CD4-positive, alpha-beta T cell treated with Interferon gamma for 1 hour (primary cell): Measurements from ENCODE around the gene ATE1.
"Not testable (repeated sequence)": the region's sequence is repeated elsewhere in the genome, so short reads cannot be mapped to it uniquely, and the experiment has no call there.

Experiments
- DNase-seq: peaks from one replicate; pipeline ENCODE4 v3.0.0-alpha.2; 2020

ATE1 gene

DNA sequence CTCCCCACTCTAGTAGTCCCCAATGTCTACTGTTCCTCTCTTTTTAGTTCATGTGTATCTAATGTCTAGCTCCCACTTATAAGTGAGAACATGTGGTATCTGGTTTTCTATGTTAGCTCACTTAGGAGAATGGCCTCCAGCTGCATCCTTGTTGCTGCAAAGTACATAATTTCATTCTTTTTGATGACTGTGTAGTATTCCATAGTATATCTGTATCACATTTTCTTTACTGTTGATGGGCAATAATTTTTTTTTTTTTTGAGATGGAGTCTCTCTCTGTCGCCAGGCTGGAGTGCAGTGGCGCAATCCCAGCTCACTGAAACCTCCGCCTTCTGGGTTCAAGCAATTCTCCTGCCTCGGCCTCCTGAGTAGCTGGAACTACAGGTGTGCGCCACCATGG is 101.1 kb downstream of the ATE1 start:
- DNase-seq = not testable (repeated sequence)

DNA sequence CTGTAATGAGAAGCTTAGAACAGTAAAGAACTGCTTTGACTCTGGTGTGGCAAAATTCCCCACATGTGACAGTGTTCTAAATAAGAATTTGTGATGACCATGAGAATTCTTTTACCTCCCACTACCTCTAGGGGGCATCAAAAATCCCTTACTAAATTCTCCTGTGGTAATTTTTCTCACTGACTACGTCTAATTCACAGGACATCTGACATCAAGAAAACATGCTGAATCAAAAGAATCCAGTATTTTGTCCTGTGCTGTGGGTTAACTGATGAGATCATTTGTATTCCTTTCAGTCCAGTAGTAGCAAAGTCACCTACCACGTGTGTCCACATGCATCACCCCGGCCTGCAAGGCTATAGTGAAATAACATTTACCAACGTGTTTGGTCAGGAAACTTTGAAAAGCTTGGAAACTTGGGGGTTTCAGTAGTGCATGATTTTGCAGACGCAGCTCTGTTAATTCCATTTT is 103.8 kb downstream of the ATE1 start:
- DNase-seq = no peak

GRCh38 chr10:121822724-121823123 is 105.1 kb downstream of the ATE1 start:
- no peak for DNase-seq

- no peak for DNase-seq
Observed at GRCh38 chr10:121822180-121822579, 105.7 kb downstream of the ATE1 start.

GRCh38 chr10:121819049-121819448 is 108.8 kb downstream of the ATE1 start:
- no peak for DNase-seq

DNA sequence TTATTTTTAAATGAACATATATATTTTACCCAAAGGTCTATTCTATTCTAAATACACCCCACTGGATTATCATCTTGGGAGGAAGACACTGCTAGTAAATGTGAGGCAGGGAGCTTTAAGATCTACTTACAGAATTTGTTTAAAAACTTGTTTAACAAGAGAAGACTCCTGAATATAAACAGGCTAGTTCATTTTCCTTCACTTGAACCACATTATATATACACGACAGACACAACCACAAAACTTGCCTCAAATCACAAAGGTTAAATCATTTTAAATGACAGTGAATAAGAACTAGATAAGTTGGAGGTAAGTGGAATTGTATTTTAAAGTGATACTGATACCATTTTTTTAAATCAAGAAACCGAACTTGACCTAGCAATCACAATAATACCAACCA is 109.2 kb downstream of the ATE1 start:
- DNase-seq = no peak

- no peak for DNase-seq
Observed at GRCh38 chr10:121816197-121816596, 111.6 kb downstream of the ATE1 start.

DNA sequence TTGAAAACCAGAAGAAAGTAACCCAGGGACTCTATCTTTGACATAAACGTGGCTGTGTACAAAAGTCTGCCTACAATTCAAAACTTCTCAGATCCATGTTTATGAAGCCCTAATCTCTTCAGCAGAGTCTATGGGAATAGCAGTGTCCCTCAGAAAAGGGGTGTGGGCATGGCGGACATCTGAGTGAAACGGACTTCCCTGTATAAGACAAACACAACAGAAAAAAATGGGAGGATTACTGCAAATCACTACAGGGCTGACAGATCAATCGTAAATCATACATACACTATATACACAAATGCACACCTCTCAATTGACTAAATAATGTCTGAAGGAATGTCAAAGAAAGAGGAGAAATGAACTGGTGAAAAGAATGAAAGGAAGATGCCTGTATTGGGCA is 114.0 kb downstream of the ATE1 start:
- DNase-seq = no peak

DNA sequence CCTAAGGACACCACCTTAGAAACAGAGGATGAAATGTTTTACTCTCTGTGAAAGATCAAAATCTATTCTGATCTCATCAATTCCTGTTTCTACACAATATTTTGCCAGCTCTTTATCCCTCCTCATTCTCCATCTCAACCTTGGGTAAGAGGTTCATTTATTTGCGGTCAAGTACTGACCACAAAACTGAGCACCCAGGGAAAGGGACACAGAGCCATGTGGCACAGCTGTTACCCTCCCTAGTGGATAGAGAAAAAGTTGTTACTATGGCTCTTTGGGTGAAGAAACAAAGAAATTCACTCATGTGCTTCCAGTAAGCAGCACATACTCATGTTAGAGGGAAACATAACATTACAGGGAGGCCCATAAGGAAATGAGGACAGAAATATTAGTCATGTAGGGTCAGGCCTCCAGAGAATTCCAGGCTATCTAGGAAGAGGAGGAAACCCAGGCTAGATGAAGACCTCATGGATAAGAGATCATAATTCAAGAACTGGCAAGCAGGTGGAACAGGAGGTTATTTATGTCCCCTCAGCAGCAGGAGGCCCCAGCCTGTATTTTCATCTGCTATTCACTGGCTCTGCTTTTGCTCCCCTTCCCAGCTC is 114.5 kb downstream of the ATE1 start:
- no peak for DNase-seq

- DNase-seq = no peak
Observed at GRCh38 chr10:121812031-121812430, 115.8 kb downstream of the ATE1 start.

- no peak for DNase-seq
Observed at GRCh38 chr10:121811386-121811785, 116.4 kb downstream of the ATE1 start.

- no peak for DNase-seq
Observed at GRCh38 chr10:121808835-121809234, 119.0 kb downstream of the ATE1 start.

GRCh38 chr10:121804460-121804859 is 123.4 kb downstream of the ATE1 start:
- DNase-seq = no peak

- DNase-seq = no peak
Observed at GRCh38 chr10:121803611-121804010, 124.2 kb downstream of the ATE1 start.

DNA sequence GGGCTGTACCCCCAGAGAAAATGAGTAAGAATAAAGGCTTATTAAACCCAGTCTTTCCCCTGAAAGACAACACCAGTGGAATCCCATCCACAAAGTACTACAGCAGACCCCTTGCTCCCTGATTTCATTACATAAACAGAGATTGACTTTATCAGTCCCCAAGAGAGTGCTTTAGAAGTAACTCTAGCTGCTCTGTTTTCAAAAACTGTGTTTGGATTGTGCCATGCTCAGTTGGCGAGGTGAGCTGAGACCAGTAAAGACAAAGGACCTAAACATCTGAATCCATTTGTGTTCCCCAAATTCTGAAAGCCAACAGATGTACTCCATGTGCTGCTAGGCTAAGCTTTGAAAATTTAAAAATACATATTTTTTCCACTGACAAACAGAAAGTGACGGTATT is 127.0 kb downstream of the ATE1 start:
- DNase-seq = no peak

DNA sequence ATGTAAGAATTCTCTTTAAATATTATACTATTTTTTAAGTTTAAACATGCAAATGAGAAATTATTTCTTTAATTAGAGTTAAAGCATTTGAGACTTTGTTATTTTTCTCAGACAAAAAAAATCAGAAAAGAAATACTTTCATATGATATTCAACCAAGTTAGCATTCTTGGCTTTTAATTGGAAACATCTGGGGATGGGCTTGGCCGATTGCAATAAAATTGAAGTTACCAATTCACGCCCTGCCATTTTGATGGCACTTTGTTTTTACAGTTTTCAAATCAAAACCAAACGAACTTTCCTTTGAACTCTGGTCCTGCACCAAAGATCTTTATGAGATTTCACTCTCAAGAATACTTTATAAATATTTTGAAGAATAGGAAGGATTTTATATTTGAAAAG is 127.7 kb downstream of the ATE1 start:
- no peak for DNase-seq

DNA sequence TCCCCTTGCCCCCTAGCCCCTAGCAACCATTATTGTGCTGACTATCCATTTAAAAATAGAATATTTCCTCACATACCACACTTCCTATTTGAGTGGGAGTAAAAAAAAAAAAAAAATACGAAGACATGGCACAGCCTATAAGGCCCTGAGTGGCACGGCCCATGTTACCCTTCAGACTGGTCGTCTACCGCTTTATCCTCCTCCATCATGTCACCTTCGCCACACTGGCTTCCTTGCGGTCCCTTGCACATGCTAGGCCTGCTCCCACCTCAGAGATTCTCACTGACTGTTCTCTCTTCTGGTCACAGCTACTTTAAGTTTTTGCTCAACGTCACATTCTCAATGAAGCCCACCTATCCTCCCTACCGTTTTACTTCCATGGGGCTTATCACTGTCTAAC is 130.3 kb downstream of the ATE1 start:
- DNase-seq = no peak

DNA sequence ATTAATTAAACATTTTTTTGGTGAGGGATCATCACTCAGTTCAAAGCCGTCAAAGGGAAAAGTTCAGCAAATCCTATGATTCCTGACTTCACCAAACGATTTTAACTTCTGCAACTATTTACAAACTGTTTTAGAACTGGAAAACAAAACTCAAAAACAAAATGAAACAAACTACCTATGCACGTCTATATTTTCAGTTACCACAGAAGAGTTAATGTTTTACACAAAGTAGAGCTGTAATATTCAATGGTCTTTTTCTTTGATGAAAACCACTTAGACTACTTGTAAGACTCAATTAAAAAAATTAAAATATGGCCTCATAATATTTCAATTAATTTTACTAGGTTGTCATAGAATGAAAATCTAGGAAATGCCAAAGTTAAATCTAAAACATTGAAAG is 131.5 kb downstream of the ATE1 start:
- no peak for DNase-seq

GRCh38 chr10:121792198-121792597 is 135.6 kb downstream of the ATE1 start:
- DNase-seq = no peak

- DNase-seq = no peak
Observed at GRCh38 chr10:121791761-121792160, 136.1 kb downstream of the ATE1 start.

DNA sequence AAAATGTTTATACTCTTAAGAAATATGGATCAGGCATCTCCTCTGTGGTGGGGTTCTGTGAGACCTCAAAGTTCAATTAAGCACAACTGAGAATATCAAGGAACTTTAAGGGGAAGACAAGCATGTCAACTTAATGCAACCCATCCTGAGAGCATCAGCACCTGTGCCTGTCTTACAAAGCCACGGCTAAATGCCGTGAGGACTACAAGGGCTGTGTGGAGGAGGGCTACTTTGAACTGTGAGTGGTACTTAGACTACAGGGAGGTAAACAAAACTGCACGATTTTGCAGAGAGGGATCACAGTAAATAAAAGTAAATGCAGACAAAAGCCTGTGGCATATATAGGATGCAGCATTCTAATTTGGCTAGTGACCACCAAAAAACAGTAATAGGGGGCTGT is 139.1 kb downstream of the ATE1 start:
- no peak for DNase-seq

GRCh38 chr10:121788115-121788514 is 139.7 kb downstream of the ATE1 start:
- no peak for DNase-seq

DNA sequence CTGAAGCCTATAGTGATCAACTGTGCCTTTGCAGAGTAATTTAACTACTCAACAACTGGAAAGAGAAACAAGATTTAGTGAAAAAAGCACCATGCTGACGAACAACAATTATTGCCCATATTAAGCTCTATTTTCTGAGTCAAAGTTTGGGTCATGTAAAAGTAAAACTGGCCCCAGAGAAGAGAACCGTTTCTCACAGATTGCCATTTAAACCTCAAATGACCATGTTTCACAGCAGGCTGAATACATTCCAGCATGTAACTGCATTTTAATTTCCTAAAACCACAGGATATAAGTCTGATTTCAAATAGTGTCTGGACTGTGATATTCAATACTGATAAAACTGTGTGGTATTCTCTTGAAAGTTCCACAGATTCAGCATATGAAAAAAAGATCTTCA is 140.7 kb downstream of the ATE1 start:
- DNase-seq = no peak

DNA sequence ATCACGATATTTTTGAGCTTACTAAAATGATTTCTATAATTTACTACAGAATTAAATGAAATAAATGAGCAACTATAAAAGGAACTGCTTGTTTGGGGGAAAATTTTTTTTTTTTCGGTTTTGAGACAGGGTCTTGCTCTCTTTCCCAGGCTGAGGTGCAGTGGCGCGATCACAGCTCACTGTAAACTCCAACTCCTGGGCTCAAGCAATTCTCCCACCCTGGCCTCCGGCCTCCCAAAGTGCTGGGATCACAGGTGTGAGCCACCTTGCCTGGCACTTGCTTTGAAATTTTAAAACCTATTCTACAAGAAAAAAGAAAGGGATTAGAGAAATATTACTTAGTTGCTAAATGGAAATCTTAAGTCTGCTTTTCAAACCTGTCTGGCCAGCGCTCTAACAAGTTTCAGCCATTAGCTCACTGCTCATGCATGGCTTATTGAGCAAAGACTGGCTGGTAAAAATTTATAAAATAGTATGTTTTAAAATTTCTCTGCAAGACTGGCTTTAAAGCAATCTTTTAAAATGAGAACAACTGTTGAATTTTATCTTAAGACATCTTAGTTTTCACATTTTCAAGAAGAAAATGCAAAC is 144.0 kb downstream of the ATE1 start:
- no peak for DNase-seq

GRCh38 chr10:121781101-121781500 is 146.7 kb downstream of the ATE1 start:
- no peak for DNase-seq
